Stimulated activated CD8-positive, alpha-beta memory T cell treated with anti-CD3 and anti-CD28 coated beads, Interleukin-12 subunit alpha, Interleukin-12 subunit beta, amount 100 ng/mL, for 24 hours (primary cell): Measurements from ENCODE around the gene LDB3.

Source experiments
- DNase-seq: peaks from one replicate; pipeline ENCODE4 v3.0.0-alpha.2; 2020; ENCODE audit errors: extremely low read depth

The LDB3 gene

GRCh38 chr10:86759073-86759672 lies 90.9 kb downstream of the LDB3 start:
- DNase-seq = no peak

GRCh38 chr10:86763404-86763803 lies 95.1 kb downstream of the LDB3 start:
- DNase-seq = no peak

- no peak for DNase-seq
Observed at GRCh38 chr10:86765548-86765947, 97.2 kb downstream of the LDB3 start.

GRCh38 chr10:86768412-86769062 lies 100.2 kb downstream of the LDB3 start:
- no peak for DNase-seq

- no peak for DNase-seq
Observed at GRCh38 chr10:86769991-86770390, 101.7 kb downstream of the LDB3 start.

GRCh38 chr10:86770412-86770960 lies 102.2 kb downstream of the LDB3 start:
- DNase-seq = no peak

- no peak for DNase-seq
Observed at GRCh38 chr10:86773498-86773897, 105.2 kb downstream of the LDB3 start.

- no peak for DNase-seq
Observed at GRCh38 chr10:86775056-86775869, 107.0 kb downstream of the LDB3 start.

- DNase-seq = no peak
Observed at GRCh38 chr10:86775870-86776180, 107.5 kb downstream of the LDB3 start.

- DNase-seq = no peak
Observed at GRCh38 chr10:86779220-86780017, 111.1 kb downstream of the LDB3 start.

GRCh38 chr10:86782701-86783418 lies 114.5 kb downstream of the LDB3 start:
- DNase-seq = no peak

GRCh38 chr10:86785037-86785436 lies 116.7 kb downstream of the LDB3 start:
- no peak for DNase-seq
